GM23338 (cell line): ENCODE results near the gene CDR2L. TPM values are rescaled to one million over a fixed set of nuclear protein-coding genes. Genes with fewer than 3 reads are reported as not detected.

Experiments
- ATAC-seq: fragments of 200-7000 bp; cut with Tn5 transposase; 3 replicates; pipeline ENCODE4 v1.9.1; 2020
- DNase-seq: peaks from one replicate; pipeline ENCODE4 v3.0.0-alpha.2; 2015; ENCODE audit warnings: low spot score
- H2AFZ ChIP-seq: fragments of 200-600 bp; sonication (generic); 2 replicates; pipeline ENCODE4 v1.8.0; 2016; ENCODE audit warnings: antibody characterized with exemption, mild to moderate bottlenecking, moderate library complexity
- H3F3A ChIP-seq: fragments of 200-600 bp; sonication (generic); replicated peaks from 2 replicates; pipeline ENCODE4 v1.8.0; 2017; ENCODE audit warnings: antibody characterized with exemption, mixed run types, low read depth
- H3K27ac ChIP-seq: fragments of 200-600 bp; sonication (generic); 2 replicates; pipeline ENCODE4 v1.6.1; 2016; ENCODE audit warnings: low read depth
- H3K27me3 ChIP-seq: fragments of 200-600 bp; sonication (generic); 2 replicates; pipeline ENCODE4 v1.8.0; 2016; ENCODE audit warnings: mild to moderate bottlenecking, mixed run types, moderate library complexity; ENCODE audit not compliant: insufficient read depth
- H3K36me3 ChIP-seq: fragments of 200-600 bp; sonication (generic); 2 replicates; pipeline ENCODE4 v1.8.0; 2016; ENCODE audit warnings: mild to moderate bottlenecking; ENCODE audit not compliant: insufficient read depth
- H3K4me1 ChIP-seq: fragments of 200-600 bp; sonication (generic); 2 replicates; pipeline ENCODE4 v1.8.0; 2016; ENCODE audit warnings: mild to moderate bottlenecking, moderate library complexity; ENCODE audit not compliant: insufficient read depth
- H3K4me2 ChIP-seq: fragments of 200-600 bp; sonication (generic); 2 replicates; pipeline ENCODE4 v1.7.1; 2017; ENCODE audit warnings: mixed run types
- H3K4me3 ChIP-seq: fragments of 200-600 bp; sonication (generic); 2 replicates; pipeline ENCODE4 v1.6.1; 2016; ENCODE audit warnings: mixed run types
- H3K79me2 ChIP-seq: fragments of 200-600 bp; sonication (generic); replicated peaks from 2 replicates; pipeline ENCODE4 v1.8.0; 2017; ENCODE audit warnings: mild to moderate bottlenecking; ENCODE audit not compliant: insufficient read depth
- H3K9me2 ChIP-seq: fragments of 200-600 bp; sonication (generic); 2 replicates; pipeline ENCODE4 v1.8.0; 2017; ENCODE audit not compliant: insufficient read depth
- H4K20me1 ChIP-seq: fragments of 200-600 bp; sonication (generic); replicated peaks from 2 replicates; pipeline ENCODE4 v1.8.0; 2017; ENCODE audit warnings: mild to moderate bottlenecking; ENCODE audit not compliant: insufficient read depth
- H3K27ac Mint-ChIP-seq: 2 replicates; pipeline ENCODE4 v1.8.0; 2020; ENCODE audit warnings: inconsistent platforms, mild to moderate bottlenecking, moderate library complexity, mixed read lengths
- H3K27me3 Mint-ChIP-seq: 3 replicates; pipeline ENCODE4 v1.8.0; 2022; ENCODE audit warnings: low read depth, mild to moderate bottlenecking, moderate library complexity, mixed read lengths, inconsistent platforms; ENCODE audit not compliant: insufficient read depth, poor library complexity
- H3K36me3 Mint-ChIP-seq: 3 replicates; pipeline ENCODE4 v1.8.0; 2021; ENCODE audit warnings: low read depth, mild to moderate bottlenecking, inconsistent platforms, moderate library complexity, mixed read lengths
- H3K4me1 Mint-ChIP-seq: 3 replicates; pipeline ENCODE4 v1.8.0; 2020; ENCODE audit warnings: mild to moderate bottlenecking, inconsistent platforms, mixed read lengths
- H3K4me3 Mint-ChIP-seq: 3 replicates; pipeline ENCODE4 v1.8.0; 2021; ENCODE audit warnings: moderate library complexity, mild to moderate bottlenecking, inconsistent platforms, mixed read lengths
- H3K9me3 Mint-ChIP-seq: 3 replicates; pipeline ENCODE4 v1.8.0; 2020; ENCODE audit warnings: moderate library complexity, mild to moderate bottlenecking, inconsistent platforms, mixed read lengths
- POLR2AphosphoS5 ChIP-seq: IDR thresholded peaks from 2 replicates; pipeline ENCODE4 v1.6.1; 2016; ENCODE audit warnings: antibody characterized with exemption, low read depth
- polyA plus RNA-seq: library from polyadenylated mRNA; unstranded; fragments of >200 nt; fragmentation: Nextera tagmentation; extraction: Ambion mirVana; gene quantifications from 2 replicates; pipeline ENCODE4 v1.2.1, GENCODE V29; 2016
- total RNA-seq: library from RNA; depleted of rRNA; stranded (reverse); fragments of >200 nt; shearing (Covaris generic); gene quantifications from 2 replicates; pipeline ENCODE4 v1.2.3, GENCODE V29; 2014
- TF ChIP-seq, protein P1 (sequence below): IDR thresholded peaks from 2 replicates; pipeline ENCODE4 v1.6.1; 2016; ENCODE audit warnings: antibody characterized with exemption
- TF ChIP-seq, protein P2 (sequence below), 2 experiments: fragments of 200-600 bp in 1 of 2; sonication (generic) in 1 of 2; conservative IDR thresholded peaks; 2 replicates each; pipeline versions ENCODE4 v1.5.1 to v1.6.1; 2016 to 2017; ENCODE audit warnings: antibody characterized with exemption in 2 of 2, low read depth in 2 of 2, mild to moderate bottlenecking in 2 of 2, moderate library complexity in 1 of 2
- TF ChIP-seq, protein P3 (sequence below): IDR thresholded peaks from one replicate; pipeline ENCODE4 v1.6.1; 2018; ENCODE audit warnings: antibody characterized with exemption; ENCODE audit not compliant: unreplicated experiment

The CDR2L gene
- total and polyA plus RNA-seq, 2 experiments from 2014 or later = 17.7 to 35.8 TPM

DNA sequence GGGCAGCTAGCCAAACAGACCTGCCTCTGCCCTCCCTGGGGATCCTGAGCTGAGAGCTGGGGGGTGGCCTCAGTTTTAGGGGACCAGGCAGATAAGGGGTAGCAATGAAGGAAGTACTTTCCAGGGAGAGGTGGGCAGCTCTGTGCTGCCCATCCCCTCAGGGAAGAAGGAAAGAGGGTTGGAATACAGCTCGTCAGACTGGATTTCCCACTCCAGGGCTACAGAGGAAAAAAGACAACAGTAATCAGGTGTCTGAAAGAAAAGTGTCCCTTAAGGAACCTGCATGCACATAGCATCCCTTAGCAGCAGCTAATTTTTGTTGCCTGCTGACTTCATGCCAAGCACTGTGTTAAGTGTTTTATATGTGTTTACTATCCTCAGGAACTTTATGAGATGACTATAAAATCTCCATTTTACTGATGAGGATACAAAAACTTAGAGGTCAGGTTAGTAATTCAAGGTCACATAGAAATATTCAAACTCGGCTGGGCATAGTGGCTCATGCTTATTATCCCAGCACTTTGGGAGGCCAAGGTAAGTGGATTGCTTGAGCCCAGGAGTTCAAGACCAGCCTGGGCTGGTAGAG lies 21.8 kb downstream of the CDR2L start:
- no peak for DNase-seq
- peaks cover 4% of the 10 kb centered on the region for H3K27me3 Mint-ChIP-seq
- H3K4me1 ChIP-seq = peaks cover 20% of the 10 kb centered on the region
- H4K20me1 ChIP-seq = no peaks in the 10 kb centered on the region; the same call in 1 of the 2 replicates
- no peak overlapping the region for H3K4me3 ChIP-seq
- H3K36me3 ChIP-seq = no peaks in the 10 kb centered on the region
- H3K4me3 Mint-ChIP-seq = no peak overlapping the region
- peaks cover 26% of the 10 kb centered on the region for H3K4me1 Mint-ChIP-seq
- no peak overlapping the region for H3K27ac Mint-ChIP-seq
- H3K27me3 ChIP-seq = no peaks in the 10 kb centered on the region
- no peaks in the 10 kb centered on the region for H3K9me2 ChIP-seq
- H3F3A ChIP-seq = peaks cover 14% of the 10 kb centered on the region
- H3K79me2 ChIP-seq = peaks cover 10% of the 10 kb centered on the region
- TF ChIP-seq POLR2AphosphoS5 = no peak
- TF ChIP-seq, protein P1, sequence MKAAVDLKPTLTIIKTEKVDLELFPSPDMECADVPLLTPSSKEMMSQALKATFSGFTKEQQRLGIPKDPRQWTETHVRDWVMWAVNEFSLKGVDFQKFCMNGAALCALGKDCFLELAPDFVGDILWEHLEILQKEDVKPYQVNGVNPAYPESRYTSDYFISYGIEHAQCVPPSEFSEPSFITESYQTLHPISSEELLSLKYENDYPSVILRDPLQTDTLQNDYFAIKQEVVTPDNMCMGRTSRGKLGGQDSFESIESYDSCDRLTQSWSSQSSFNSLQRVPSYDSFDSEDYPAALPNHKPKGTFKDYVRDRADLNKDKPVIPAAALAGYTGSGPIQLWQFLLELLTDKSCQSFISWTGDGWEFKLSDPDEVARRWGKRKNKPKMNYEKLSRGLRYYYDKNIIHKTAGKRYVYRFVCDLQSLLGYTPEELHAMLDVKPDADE = no peak
- no peaks in the 10 kb centered on the region; the same call in 1 of the 3 replicates for H3K9me3 Mint-ChIP-seq
- ATAC-seq = no peak
- H2AFZ ChIP-seq = no peak overlapping the region
- H3K27ac ChIP-seq = no peak overlapping the region
- no peak overlapping the region for H3K4me2 ChIP-seq
- H3K36me3 Mint-ChIP-seq = peaks cover 6% of the 10 kb centered on the region

DNA sequence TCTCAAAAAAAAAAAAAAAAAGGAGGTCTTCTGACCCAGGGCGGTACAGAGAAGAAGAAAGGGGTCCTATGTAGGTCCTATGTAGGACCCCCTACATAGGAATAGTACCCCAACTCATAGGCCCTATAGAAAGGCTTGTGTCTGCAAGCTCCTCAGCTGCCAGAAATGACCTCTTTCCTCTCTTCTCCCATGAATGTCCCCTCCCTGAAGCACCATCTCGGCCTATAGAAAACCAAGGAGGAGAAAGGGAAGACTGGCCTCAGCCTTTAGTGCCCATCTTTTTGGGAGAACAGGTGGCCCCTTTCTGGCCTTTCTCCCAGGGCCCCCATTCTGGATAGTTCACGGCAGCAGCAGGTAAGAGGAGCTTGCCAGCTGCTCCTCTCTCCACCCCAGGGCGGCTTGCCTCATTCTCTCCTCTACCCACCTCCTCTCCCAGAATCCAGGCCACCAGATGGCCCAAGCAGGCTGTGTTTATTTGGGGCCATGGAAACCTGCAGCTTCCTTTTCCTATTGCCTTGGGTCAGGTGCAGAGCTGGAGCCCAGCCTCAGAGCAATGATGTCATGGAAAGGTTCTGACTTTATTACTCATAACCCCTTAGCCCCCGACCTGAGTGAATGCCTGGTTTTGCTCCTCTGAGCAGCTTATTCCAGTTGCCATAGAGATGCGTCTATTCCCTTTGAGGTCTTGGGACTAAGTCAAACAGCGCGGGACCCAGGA lies 23.4 kb downstream of the CDR2L start:
- Mint-ChIP-seq H3K27me3 (peaks cover 4% of the 10 kb centered on the region), H3K27ac (no peak overlapping the region), H3K4me1 (peaks cover 26% of the 10 kb centered on the region), H3K36me3 (peaks cover 9% of the 10 kb centered on the region; the same call in 2 of the 3 replicates), H3K4me3 (peak overlapping the region; percentile 84), H3K9me3 (no peaks in the 10 kb centered on the region; the same call in 1 of the 3 replicates)
- H3K4me2 ChIP-seq = no peak overlapping the region
- H3K4me3 ChIP-seq = no peak overlapping the region
- H3K79me2 ChIP-seq = peaks cover 16% of the 10 kb centered on the region
- H3F3A ChIP-seq = peaks cover 14% of the 10 kb centered on the region
- H3K9me2 ChIP-seq = no peaks in the 10 kb centered on the region
- TF ChIP-seq, protein P2, sequence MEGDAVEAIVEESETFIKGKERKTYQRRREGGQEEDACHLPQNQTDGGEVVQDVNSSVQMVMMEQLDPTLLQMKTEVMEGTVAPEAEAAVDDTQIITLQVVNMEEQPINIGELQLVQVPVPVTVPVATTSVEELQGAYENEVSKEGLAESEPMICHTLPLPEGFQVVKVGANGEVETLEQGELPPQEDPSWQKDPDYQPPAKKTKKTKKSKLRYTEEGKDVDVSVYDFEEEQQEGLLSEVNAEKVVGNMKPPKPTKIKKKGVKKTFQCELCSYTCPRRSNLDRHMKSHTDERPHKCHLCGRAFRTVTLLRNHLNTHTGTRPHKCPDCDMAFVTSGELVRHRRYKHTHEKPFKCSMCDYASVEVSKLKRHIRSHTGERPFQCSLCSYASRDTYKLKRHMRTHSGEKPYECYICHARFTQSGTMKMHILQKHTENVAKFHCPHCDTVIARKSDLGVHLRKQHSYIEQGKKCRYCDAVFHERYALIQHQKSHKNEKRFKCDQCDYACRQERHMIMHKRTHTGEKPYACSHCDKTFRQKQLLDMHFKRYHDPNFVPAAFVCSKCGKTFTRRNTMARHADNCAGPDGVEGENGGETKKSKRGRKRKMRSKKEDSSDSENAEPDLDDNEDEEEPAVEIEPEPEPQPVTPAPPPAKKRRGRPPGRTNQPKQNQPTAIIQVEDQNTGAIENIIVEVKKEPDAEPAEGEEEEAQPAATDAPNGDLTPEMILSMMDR (conservative IDR thresholded peaks at IDR 0.05; ENCODE audit: low read depth in 2 of 2) = peak in 1 of 2 experiments; percentile 22; a peak in 1 of 4 replicates
- TF ChIP-seq, protein P3, sequence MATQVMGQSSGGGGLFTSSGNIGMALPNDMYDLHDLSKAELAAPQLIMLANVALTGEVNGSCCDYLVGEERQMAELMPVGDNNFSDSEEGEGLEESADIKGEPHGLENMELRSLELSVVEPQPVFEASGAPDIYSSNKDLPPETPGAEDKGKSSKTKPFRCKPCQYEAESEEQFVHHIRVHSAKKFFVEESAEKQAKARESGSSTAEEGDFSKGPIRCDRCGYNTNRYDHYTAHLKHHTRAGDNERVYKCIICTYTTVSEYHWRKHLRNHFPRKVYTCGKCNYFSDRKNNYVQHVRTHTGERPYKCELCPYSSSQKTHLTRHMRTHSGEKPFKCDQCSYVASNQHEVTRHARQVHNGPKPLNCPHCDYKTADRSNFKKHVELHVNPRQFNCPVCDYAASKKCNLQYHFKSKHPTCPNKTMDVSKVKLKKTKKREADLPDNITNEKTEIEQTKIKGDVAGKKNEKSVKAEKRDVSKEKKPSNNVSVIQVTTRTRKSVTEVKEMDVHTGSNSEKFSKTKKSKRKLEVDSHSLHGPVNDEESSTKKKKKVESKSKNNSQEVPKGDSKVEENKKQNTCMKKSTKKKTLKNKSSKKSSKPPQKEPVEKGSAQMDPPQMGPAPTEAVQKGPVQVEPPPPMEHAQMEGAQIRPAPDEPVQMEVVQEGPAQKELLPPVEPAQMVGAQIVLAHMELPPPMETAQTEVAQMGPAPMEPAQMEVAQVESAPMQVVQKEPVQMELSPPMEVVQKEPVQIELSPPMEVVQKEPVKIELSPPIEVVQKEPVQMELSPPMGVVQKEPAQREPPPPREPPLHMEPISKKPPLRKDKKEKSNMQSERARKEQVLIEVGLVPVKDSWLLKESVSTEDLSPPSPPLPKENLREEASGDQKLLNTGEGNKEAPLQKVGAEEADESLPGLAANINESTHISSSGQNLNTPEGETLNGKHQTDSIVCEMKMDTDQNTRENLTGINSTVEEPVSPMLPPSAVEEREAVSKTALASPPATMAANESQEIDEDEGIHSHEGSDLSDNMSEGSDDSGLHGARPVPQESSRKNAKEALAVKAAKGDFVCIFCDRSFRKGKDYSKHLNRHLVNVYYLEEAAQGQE = no peak
- ATAC-seq (no peak), DNase-seq (peak; percentile 58)
- no peak overlapping the region for H3K27ac ChIP-seq
- H3K4me1 ChIP-seq = peaks cover 20% of the 10 kb centered on the region
- H4K20me1 ChIP-seq = no peaks in the 10 kb centered on the region; the same call in 1 of the 2 replicates
- H2AFZ ChIP-seq = no peak overlapping the region
- H3K27me3 ChIP-seq = no peaks in the 10 kb centered on the region
- no peaks in the 10 kb centered on the region for H3K36me3 ChIP-seq
